HPDE6-E6E7 (cell line): Measurements from ENCODE around the gene SERPING1.

Experiments used
- DNase-seq: peaks from one replicate; pipeline ENCODE4 v3.0.0; 2011; ENCODE audit warnings: missing footprints; ENCODE audit errors: extremely low spot score

Gene SERPING1

DNA sequence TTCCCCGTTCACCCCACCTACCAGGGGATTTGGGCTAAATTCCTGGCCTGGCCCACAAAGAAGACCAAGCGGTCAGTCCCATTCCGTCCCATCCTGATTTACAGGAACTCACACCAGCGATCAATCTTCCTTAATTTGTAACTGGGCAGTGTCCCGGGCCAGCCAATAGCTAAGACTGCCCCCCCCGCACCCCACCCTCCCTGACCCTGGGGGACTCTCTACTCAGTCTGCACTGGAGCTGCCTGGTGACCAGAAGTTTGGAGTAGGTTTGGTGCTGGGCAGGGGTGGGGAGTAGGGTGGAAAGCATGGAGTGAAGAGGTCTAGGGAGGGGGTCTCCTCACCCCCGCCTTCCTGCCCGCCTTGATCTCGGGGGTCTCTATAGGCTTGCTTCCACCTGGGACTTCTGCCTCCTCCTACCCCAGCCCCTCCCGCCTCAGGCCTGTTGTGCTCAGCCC is at the start of gene SERPING1:
Gene SERPING1 (plus strand): TSS at position 225 of the 455 bp plus-strand sequence. CDS start 586 bp downstream, outside the sequence.
- DNase-seq = no peak

DNA sequence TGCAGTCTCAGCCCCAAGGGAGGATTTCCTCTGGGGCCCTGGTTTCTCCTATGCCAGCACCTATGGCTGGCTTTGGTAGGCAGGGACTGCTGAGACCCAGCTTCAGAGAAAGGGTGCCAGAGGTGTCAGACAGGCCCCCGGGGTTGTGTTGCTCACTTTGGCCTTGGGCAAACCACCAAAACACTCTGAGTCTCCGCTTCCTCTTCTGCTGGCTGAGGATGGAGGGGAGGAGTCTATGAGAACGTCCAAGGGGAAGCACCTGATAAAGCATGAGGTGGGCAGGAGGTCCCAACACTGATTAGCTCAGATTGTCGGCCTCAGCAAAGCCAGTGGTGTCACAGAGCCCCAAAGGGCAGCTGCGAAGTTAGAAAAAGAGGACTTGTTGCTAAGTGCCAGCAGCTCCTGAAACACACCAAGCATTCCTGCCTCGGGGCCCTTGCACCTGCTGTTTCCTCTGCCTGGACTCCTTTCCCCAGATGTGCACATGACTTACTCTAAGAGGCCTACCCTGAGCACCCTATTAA is 49.6 kb upstream of the SERPING1 start:
- DNase-seq = no peak

GRCh38 chr11:57549983-57550382 is 47.5 kb upstream of the SERPING1 start:
- no peak for DNase-seq

DNA sequence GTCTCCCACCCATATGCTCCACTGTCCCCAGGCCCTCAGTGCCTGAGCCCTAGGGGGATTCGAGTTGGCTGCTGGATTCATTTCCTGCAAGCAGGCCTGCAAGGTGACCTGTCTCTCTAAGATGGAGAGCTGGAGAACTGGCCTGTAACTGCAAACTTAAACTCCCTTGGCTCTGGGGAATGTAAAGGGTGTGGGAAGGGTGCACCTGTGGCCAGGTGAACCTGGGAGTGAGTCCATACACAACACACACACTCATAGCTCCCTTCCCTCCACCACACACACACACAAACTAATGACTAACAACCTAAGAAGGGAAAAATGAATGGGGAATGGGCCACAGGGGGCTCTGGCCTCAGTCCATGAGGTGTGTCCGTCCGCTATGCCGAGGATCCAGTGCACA is 45.5 kb upstream of the SERPING1 start:
- DNase-seq = no peak

GRCh38 chr11:57552479-57552878 is 45.0 kb upstream of the SERPING1 start:
- no peak for DNase-seq

DNA sequence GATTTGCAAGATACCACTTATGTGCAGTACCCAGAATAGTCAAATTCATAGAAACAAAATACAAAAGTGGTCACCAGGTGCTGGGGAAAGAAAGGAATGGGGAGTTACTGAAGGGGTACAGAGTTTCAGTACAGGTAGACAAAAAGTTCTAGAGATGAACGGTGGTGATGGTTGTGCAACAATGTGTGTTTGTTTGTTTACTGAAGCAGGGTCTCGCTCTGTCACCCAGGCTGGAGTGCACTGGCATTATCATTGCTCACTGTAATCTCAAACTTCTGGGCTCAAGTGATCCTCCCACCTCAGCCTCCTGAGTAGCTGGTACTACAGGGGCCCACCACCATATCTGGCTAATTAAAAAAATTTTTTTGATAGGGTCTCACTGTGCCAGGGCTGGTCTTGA is 42.1 kb upstream of the SERPING1 start:
- DNase-seq = no peak

DNA sequence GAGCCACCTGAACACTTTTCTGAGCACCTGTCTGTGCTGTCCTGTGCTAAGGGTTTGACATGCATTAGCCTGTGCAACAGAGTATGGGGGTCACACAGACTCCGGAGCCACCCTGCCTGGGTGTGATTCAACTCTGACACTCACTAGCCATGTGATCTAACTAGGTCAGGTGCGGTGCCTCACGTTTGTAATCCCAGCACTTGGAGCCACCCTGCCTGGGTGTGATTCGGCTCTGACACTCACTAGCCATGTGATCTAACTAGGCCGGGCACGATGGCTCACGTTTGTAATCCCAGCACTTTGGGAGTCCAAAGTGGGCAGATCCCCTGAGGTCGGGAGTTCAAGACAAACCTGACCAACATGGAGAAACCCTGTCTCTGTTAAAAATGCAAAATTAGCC is 41.4 kb upstream of the SERPING1 start:
- DNase-seq = no peak

- no peak for DNase-seq
These were observed 37.3 kb upstream of the SERPING1 start for GRCh38 chr11:57560146-57560545.

DNA sequence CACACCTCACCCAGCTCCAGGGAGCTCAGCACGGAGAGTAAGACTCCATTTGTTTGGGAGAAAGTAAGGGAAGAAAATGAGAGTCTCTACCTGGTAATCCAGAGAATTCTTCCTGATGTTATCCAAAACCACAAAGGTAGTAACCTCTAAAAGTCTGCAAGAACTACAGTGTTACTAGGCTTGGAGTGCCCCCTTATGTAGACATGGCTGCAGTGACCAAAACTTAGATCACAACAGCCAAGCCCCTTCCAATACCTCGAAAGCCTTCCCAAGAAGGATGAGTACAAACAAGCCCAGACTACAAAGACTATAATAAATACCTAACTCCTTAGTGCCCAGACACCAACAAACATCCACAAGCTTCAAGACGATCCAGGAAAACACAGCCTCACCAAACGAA is 34.9 kb upstream of the SERPING1 start:
- DNase-seq = no peak

DNA sequence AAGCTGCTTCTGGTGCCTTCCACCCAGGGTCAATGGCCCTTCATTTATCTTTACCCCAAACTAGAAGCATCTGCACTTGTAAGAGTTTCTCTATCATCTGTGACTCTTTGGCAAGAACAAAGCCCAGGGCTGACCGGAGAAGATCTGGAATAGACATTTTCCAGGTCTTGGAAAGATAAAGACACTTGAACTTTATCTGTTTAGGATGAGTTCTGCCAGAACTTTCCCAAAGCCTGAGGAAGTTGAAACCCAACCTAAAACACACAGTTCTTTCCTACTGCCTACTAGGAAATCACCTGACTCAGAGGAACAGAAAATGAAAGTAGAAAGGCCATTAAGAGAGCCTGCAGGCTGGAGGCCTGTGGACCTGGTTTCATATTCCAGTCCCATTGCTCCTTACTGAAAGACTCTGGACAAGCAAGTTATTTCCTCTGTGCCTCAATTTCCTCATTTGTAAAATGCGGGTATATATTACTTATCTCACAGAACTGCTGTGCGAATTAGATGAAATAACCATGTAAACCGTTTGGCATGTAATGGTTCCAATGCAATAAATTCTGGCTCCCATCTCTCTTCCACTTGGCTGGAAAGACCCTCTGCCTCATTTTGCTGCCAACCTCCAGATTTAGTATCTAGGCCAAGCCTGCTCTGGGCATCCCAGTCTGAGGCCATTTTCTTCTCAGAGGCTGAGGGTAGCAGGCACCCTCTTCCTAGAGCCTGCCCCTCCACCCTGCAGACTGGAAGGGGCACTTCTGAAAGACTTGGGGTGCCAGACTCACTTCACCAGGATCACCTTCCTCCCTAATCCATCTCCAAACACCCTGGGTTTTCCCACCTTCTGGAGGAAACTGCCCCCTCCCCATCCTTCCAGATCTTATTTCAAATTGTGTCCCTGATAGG is 31.2 kb upstream of the SERPING1 start:
- DNase-seq = peak; percentile 55

- no peak for DNase-seq
These were observed 30.5 kb upstream of the SERPING1 start for GRCh38 chr11:57566905-57567514.

DNA sequence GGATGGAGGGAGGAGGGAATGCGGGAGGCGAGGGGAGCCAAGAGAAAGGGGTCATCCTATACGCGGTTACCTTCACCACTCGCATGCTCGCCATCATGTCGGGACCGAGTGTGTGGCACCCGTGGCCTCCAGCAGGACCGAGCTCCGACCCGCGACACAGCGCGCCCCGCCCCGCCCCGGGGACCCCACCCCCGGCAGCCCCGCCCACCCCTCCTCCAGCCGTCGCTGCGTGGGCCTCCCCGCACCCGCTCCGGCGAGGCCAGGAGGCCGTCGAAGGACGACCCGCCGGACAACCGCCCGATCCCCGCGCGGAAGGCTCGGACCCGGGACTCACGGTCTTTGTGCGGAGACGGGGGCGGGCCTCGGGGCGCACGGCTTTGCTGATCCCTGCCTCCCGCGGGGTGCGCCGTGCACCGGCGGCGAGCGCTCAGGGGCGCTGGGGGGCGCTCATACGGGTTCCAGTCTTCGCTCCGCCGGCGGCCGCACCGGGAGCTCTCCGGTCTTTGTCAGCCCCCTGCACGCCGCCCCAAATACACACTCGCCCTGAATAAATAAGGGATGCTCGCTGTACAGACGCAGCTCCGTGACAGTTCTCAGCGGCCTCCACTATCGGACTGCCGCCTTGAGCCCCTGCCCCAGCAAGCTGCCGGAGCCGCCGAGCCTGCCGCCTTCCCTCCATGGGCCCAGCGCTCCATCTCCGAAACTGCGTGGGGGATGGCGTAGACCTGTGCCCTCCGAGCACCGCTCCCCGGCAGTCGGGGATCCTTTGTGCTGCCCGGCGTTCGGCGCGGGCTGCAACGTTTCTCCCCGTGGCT is 29.8 kb upstream of the SERPING1 start, which contains the start of gene UBE2L6:
Gene UBE2L6 (minus strand): TSS at position 158 of the 815 bp plus-strand sequence. CDS start 61 bp downstream, at position 97.
- DNase-seq = peak; percentile 88

- DNase-seq = no peak
These were observed 29.1 kb upstream of the SERPING1 start for GRCh38 chr11:57568330-57568766.

- DNase-seq = no peak
These were observed 25.9 kb upstream of the SERPING1 start for GRCh38 chr11:57571606-57572005.

DNA sequence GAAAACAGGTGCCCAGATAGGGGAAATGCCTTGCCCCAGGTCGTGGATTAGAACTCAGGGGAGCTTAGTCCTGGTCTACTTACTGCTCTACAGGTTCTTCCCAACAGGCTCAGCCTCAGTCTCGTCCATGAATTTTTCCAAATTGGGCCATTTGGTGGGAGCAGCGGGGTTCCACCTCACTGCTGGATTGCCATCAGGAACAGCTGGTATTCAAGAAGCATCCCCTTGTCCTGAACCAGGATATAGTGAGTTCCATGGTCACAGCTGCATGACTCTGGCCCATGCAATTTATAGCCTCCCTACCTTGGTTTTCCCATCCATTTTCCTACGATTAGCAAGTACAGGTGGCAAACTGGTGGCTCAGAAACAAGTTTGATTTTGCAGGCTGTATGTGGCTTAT is 23.4 kb upstream of the SERPING1 start:
- DNase-seq = no peak

GRCh38 chr11:57584341-57584740 is 13.1 kb upstream of the SERPING1 start:
- no peak for DNase-seq

- DNase-seq = no peak
These were observed 12.2 kb upstream of the SERPING1 start for GRCh38 chr11:57585301-57585700.

DNA sequence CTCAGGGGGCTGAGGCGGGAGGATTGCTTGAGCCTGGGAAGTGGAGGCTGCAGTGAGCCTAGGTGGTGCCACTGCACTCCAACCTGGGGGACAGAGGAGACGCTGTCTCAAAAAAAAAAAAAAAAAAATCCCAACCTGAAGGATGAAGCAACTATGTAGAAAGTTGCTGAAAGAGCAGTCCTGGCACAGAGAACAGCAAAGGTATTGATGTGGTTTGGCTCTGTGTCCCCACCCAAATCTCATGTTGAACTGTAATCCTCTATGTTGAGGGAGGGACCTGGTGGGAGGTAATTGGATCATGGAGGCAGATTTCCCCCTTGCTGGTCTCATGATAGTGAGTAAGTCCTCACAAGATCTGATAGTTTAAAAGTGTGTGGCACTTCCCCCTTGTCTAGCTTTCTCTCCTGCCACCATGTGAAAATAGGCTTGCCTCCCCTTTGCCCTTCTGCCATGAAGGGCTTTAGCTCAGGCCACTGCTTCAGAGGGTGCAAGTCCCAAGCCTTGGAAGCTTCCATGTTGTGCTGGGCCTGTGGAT is 10.7 kb upstream of the SERPING1 start:
- DNase-seq = no peak

GRCh38 chr11:57588046-57588710 is 9.3 kb upstream of the SERPING1 start:
- DNase-seq = no peak

GRCh38 chr11:57596266-57596885 is 1.1 kb upstream of the SERPING1 start:
- DNase-seq = no peak
